ENCODE data around the gene OTUD4.

DNA sequence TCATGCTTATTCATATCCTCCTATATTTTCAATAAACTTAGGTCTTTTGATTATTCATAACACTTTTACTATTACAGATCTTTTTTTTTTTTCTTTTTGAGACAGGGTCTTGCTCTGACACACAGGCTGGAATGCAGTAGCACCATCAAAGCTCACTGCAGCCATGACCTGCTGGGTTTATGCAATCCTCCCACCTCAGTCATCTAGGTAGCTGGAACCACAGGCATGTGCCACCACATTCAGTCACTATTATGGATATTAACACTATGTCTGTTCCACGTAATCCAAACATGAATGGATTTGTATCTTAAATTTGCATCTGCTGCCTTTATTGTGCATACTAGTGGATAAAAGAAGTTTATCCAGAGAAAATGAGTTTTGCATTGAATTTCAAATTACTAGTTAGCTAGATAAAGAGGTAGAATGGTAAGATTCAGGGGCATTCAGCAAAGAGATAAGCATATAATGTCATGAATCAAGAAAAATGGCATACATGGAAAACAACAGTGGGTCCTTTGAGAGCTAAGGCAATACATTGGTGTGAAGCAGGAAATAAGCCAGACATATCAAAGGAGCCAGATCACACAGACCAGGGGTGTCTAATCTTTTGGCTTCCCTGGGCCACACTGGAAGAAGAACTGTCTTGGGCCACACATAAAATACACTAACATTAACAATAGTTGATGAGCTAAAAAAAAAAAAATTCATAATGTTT is 96.3 kb downstream of the OTUD4 start:
- TF ChIP-seq EZH2 (IDR thresholded peaks at IDR 0.05; ENCODE audit: insufficient read depth, poor library complexity, severe bottlenecking), result no peak
- no peak for TF ChIP-seq EZH2phosphoT487 (IDR thresholded peaks at IDR 0.05; ENCODE audit: insufficient read depth, low read depth)

All from GM23248 (cell line).